ENCODE measurements around the gene AHNAK.

The AHNAK gene

GRCh38 chr11:62444236-62444833 is 102.3 kb downstream of the AHNAK start:
- TF ChIP-seq YY1 (IDR thresholded peaks at IDR 0.05; ENCODE audit: low read depth) (no peak), CEBPB (IDR thresholded peaks at IDR 0.05) (no peak), TAF1 (IDR thresholded peaks at IDR 0.05; ENCODE audit: low read depth) (no peak), CREB1 (IDR thresholded peaks at IDR 0.05; ENCODE audit: low read depth) (no peak), TCF12 (IDR thresholded peaks at IDR 0.05; ENCODE audit: low read depth) (no peak), USF1 (IDR thresholded peaks at IDR 0.05) (no peak), REST (IDR thresholded peaks at IDR 0.05; ENCODE audit: low read depth) (no peak), ZBTB7A (IDR thresholded peaks at IDR 0.05; ENCODE audit: low read depth) (no peak), RAD21 (IDR thresholded peaks at IDR 0.05; ENCODE audit: low read depth) (no peak)

- TF ChIP-seq CREB1 (IDR thresholded peaks at IDR 0.05; ENCODE audit: low read depth) (no peak), USF1 (IDR thresholded peaks at IDR 0.05) (no peak), CEBPB (IDR thresholded peaks at IDR 0.05) (no peak), TEAD4 (IDR thresholded peaks at IDR 0.05) (no peak), TAF1 (IDR thresholded peaks at IDR 0.05; ENCODE audit: low read depth) (no peak), RAD21 (IDR thresholded peaks at IDR 0.05; ENCODE audit: low read depth) (no peak), YY1 (IDR thresholded peaks at IDR 0.05; ENCODE audit: low read depth) (no peak), MAX (IDR thresholded peaks at IDR 0.05) (no peak), ZBTB7A (IDR thresholded peaks at IDR 0.05; ENCODE audit: low read depth) (no peak), NFIC (IDR thresholded peaks at IDR 0.05) (no peak), EP300 (IDR thresholded peaks at IDR 0.05; ENCODE audit: borderline replicate concordance) (no peak), FOXM1 (IDR thresholded peaks at IDR 0.05; ENCODE audit: borderline replicate concordance, low read depth) (no peak), REST (IDR thresholded peaks at IDR 0.05; ENCODE audit: low read depth) (no peak), EGR1 (IDR thresholded peaks at IDR 0.05) (no peak)
Measured at GRCh38 chr11:62443390-62444235, 103.0 kb downstream of the AHNAK start.

GRCh38 chr11:62439785-62440602 is 106.6 kb downstream of the AHNAK start:
- TF ChIP-seq CEBPB (IDR thresholded peaks at IDR 0.05) (no peak), EP300 (IDR thresholded peaks at IDR 0.05; ENCODE audit: borderline replicate concordance) (no peak), YY1 (IDR thresholded peaks at IDR 0.05; ENCODE audit: low read depth) (no peak), CREB1 (IDR thresholded peaks at IDR 0.05; ENCODE audit: low read depth) (no peak), TCF12 (IDR thresholded peaks at IDR 0.05; ENCODE audit: low read depth) (no peak), TAF1 (IDR thresholded peaks at IDR 0.05; ENCODE audit: low read depth) (no peak), RAD21 (IDR thresholded peaks at IDR 0.05; ENCODE audit: low read depth) (no peak), NFIC (IDR thresholded peaks at IDR 0.05) (no peak), TEAD4 (IDR thresholded peaks at IDR 0.05) (no peak), REST (IDR thresholded peaks at IDR 0.05; ENCODE audit: low read depth) (no peak), MAX (IDR thresholded peaks at IDR 0.05) (no peak)

All from Ishikawa (cell line).